Neuronal stem cell (in vitro differentiated cells): Measurements from ENCODE around the gene TMEM235.

Experiments used
- DNase-seq: peaks from one replicate; pipeline ENCODE4 v3.0.0-alpha.2; 2013; ENCODE audit warnings: low spot score
- H2AFZ ChIP-seq: one replicate; pipeline ENCODE4 v1.6.1; 2013; ENCODE audit warnings: mild to moderate bottlenecking, low read length, inconsistent platforms
- H2AK5ac ChIP-seq: 2 replicates; pipeline ENCODE4 v1.6.1; 2013; ENCODE audit warnings: low read depth, mild to moderate bottlenecking, inconsistent platforms, low read length, moderate library complexity, mixed read lengths
- H2BK120ac ChIP-seq: 2 replicates; pipeline ENCODE4 v1.6.1; 2013; ENCODE audit warnings: low read depth, mild to moderate bottlenecking, inconsistent platforms, low read length, moderate library complexity, mixed read lengths
- H2BK12ac ChIP-seq: one replicate; pipeline ENCODE4 v1.6.1; 2013; ENCODE audit warnings: low read length, inconsistent platforms
- H2BK15ac ChIP-seq: 2 replicates; pipeline ENCODE4 v1.6.1; 2013; ENCODE audit warnings: mild to moderate bottlenecking, low read length, inconsistent platforms, mixed read lengths
- H2BK5ac ChIP-seq: one replicate; pipeline ENCODE4 v1.6.1; 2013; ENCODE audit warnings: inconsistent platforms, mild to moderate bottlenecking, low read length, moderate library complexity
- H3K14ac ChIP-seq: one replicate; pipeline ENCODE4 v1.6.1; 2013; ENCODE audit warnings: low read length, inconsistent platforms
- H3K18ac ChIP-seq: 2 replicates; pipeline ENCODE4 v1.6.1; 2013; ENCODE audit warnings: low read length, inconsistent platforms
- H3K23ac ChIP-seq: 2 replicates; pipeline ENCODE4 v1.6.1; 2013; ENCODE audit warnings: low read depth, mild to moderate bottlenecking, mixed read lengths, low read length, inconsistent platforms; ENCODE audit not compliant: poor library complexity
- H3K27ac ChIP-seq: replicated peaks from 3 replicates; pipeline ENCODE4 v1.5.1; 2013; ENCODE audit warnings: low read length, inconsistent platforms
- H3K27me3 ChIP-seq, 3 experiments: 2 replicates each; pipeline ENCODE4 v1.6.1; 2013; ENCODE audit warnings: low read length in 3 of 3, mild to moderate bottlenecking in 2 of 3, inconsistent platforms in 1 of 3, low read depth in 1 of 3, mixed read lengths in 1 of 3, moderate library complexity in 1 of 3; ENCODE audit not compliant: control insufficient read depth in 3 of 3, insufficient read depth in 3 of 3
- H3K36me3 ChIP-seq, 2 donors: replicated peaks in 1 of 2; 2 replicates each; pipeline ENCODE4 v1.6.1; 2013; ENCODE audit warnings: low read length in 2 of 2; ENCODE audit not compliant: control insufficient read depth in 2 of 2, insufficient read depth in 2 of 2
- H3K4ac ChIP-seq: 2 replicates; pipeline ENCODE4 v1.6.1; 2013; ENCODE audit warnings: inconsistent platforms, mild to moderate bottlenecking, low read length, moderate library complexity
- H3K4me1 ChIP-seq, 2 donors: 1 replicate in 1 of 2; 2 replicates in 1 of 2; pipeline ENCODE4 v1.6.1; 2013; ENCODE audit warnings: low read length in 2 of 2, low read depth in 1 of 2; ENCODE audit not compliant: control insufficient read depth in 2 of 2, insufficient read depth in 1 of 2
- H3K4me2 ChIP-seq: one replicate; pipeline ENCODE4 v1.6.1; 2013; ENCODE audit warnings: mild to moderate bottlenecking, low read length, inconsistent platforms; ENCODE audit not compliant: insufficient read depth, poor library complexity, severe bottlenecking
- H3K4me3 ChIP-seq, 2 donors: 2 replicates each; pipeline ENCODE4 v1.5.1; 2013; ENCODE audit warnings: low read length in 2 of 2, mild to moderate bottlenecking in 2 of 2, inconsistent platforms in 1 of 2, moderate library complexity in 1 of 2
- H3K79me1 ChIP-seq: one replicate; pipeline ENCODE4 v1.6.1; 2013; ENCODE audit warnings: low read depth, mild to moderate bottlenecking, inconsistent platforms, low read length, moderate library complexity
- H3K9ac ChIP-seq: one replicate; pipeline ENCODE4 v1.6.1; 2013; ENCODE audit warnings: mild to moderate bottlenecking, low read depth, low read length, inconsistent platforms; ENCODE audit not compliant: poor library complexity
- H3K9me3 ChIP-seq, 2 donors: replicated peaks in 1 of 2; 2 replicates each; pipeline versions ENCODE3 to v1.6.1; 2013; ENCODE audit warnings: low read length in 2 of 2, mild to moderate bottlenecking in 2 of 2, inconsistent platforms in 1 of 2, low read depth in 1 of 2, mixed read lengths in 1 of 2, moderate library complexity in 1 of 2; ENCODE audit not compliant: control insufficient read depth in 2 of 2, insufficient read depth in 1 of 2
- H4K8ac ChIP-seq: one replicate; pipeline ENCODE4 v1.6.1; 2013; ENCODE audit warnings: low read depth, mild to moderate bottlenecking, inconsistent platforms, low read length, moderate library complexity
- H4K91ac ChIP-seq: one replicate; pipeline ENCODE4 v1.6.1; 2013; ENCODE audit warnings: low read length, low read depth, mild to moderate bottlenecking, inconsistent platforms; ENCODE audit not compliant: poor library complexity
- WGBS, 2 donors: extraction: QIAGEN DNeasy Blood & Tissue Kit; methylation state at CpG; one replicate each; pipeline ENCODE4 v1.1.7; 2013; ENCODE audit warnings: missing lambda C conversion rate in 2 of 2, mixed read lengths in 1 of 2; ENCODE audit not compliant: insufficient read length in 2 of 2, insufficient replicate concordance in 1 of 2; ENCODE audit errors: extremely low coverage in 2 of 2; 5-methylcytosine and 5-hydroxymethylcytosine counted together

TMEM235 gene

DNA sequence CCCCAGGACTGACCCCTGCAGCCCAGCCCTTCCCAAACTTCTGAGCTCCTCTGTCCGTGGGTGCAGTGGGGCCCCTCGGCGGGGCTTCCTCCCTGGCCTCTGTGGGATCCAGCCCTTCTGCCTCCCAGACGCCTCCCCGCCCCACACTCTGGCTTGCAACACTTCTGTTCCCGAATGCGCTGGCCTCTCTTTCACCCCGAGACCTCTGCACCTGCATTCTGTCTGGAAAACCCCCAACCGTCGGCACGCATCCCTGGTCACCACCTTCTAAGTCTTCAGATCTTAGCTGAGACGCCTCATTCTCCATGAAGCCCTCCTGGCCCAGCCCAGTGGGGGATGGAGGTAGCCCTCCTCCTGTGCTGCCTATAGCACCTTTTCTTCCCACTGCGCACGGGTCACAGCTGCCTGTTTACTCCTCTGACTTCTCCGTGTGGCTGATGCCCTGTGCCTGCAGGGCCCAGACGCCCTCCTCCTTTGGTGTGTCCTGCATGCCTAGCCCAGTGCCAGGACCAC lies 26.4 kb downstream of the TMEM235 start:
- Histone ChIP-seq H3K4me2 (no peak overlapping the region), H3K27me3 (no peaks in the 10 kb centered on the region), H4K8ac (no peak overlapping the region), H2BK120ac (peak overlapping the region; percentile 94), H3K18ac (peak overlapping the region; percentile 91), H2BK12ac (peak overlapping the region; percentile 80), H3K79me1 (peaks cover 4% of the 10 kb centered on the region), H3K4me3 (no peak overlapping the region), H3K4me1 (peaks cover 31 to 37% of the 10 kb centered on the region in 2 donors), H3K4ac (no peak overlapping the region), H2AFZ (no peak overlapping the region), H3K27ac (no peak overlapping the region), H3K14ac (no peak overlapping the region), H2BK5ac (peak overlapping the region; percentile 97), H2AK5ac (peak overlapping the region; percentile 97), H3K23ac (peak overlapping the region; percentile 46), H3K36me3 (no peaks in the 10 kb centered on the region), H3K9me3 (no peaks in the 10 kb centered on the region), H4K91ac (peak overlapping the region; percentile 58), H2BK15ac (peak overlapping the region; percentile 96), H3K9ac (no peak overlapping the region)
- no peak for DNase-seq
- WGBS, 2 donors, result no CpG with 5 or more reads among the region's 16 CpGs

- Histone ChIP-seq H2BK15ac (peak overlapping the region; percentile 67), H3K4me3 (no peak overlapping the region), H2AFZ (no peak overlapping the region), H2BK5ac (peak overlapping the region; percentile 62), H3K27ac (no peak overlapping the region), H3K4ac (no peak overlapping the region), H3K14ac (no peak overlapping the region), H4K91ac (peak overlapping the region; percentile 2), H2BK12ac (peak overlapping the region; percentile 35), H3K36me3 (no peaks in the 10 kb centered on the region), H3K18ac (peak overlapping the region; percentile 91), H3K79me1 (peaks cover 4% of the 10 kb centered on the region), H3K9me3 (no peaks in the 10 kb centered on the region), H3K4me2 (no peak overlapping the region), H2AK5ac (peak overlapping the region; percentile 97), H3K4me1 (peaks cover 31 to 42% of the 10 kb centered on the region in 2 donors), H2BK120ac (peak overlapping the region; percentile 68), H3K9ac (no peak overlapping the region), H3K27me3 (no peaks in the 10 kb centered on the region), H4K8ac (no peak overlapping the region), H3K23ac (peak overlapping the region; percentile 46)
- no CpG with 5 or more reads among the region's 23 CpGs for WGBS, 2 donors
- no peak for DNase-seq
Observed at GRCh38 chr17:78258323-78259191, 27.1 kb downstream of the TMEM235 start.

DNA sequence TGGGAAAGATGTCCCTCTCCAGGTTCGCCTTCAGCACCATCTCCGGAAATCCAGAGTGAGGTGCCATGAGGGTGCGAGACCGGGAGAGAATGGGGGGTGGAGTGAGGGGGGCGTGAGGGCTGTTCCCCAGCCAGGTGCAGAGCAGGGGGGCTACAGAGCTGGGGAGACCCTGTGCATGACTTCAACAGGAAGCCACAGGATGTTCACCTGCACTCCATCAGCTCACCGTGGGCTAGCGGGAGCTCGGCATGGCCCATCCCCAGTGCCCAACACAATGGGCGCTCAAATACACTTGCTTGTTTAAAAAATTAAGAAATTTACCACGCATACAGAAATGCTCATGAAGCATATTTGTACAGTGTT lies 27.7 kb downstream of the TMEM235 start:
- no peak overlapping the region for H3K18ac ChIP-seq

GRCh38 chr17:78263063-78263735 lies 31.8 kb downstream of the TMEM235 start:
- Histone ChIP-seq H2AK5ac (peak overlapping the region; percentile 24), H3K9me3 (no peaks in the 10 kb centered on the region), H3K9ac (no peak overlapping the region), H2BK120ac (no peak overlapping the region), H3K4me2 (no peak overlapping the region), H3K36me3 (peaks cover 0 to 8% of the 10 kb centered on the region in 2 donors), H2BK12ac (peak overlapping the region; percentile 12), H3K23ac (peak overlapping the region; percentile 81), H3K4me3 (no peak overlapping the region), H3K4me1 (peaks cover 12 to 45% of the 10 kb centered on the region in 2 donors), H3K4ac (no peak overlapping the region), H3K79me1 (peaks cover 2% of the 10 kb centered on the region), H2AFZ (peak overlapping the region; percentile 54), H4K8ac (no peak overlapping the region), H3K14ac (no peak overlapping the region), H2BK5ac (peak overlapping the region; percentile 15), H4K91ac (no peak overlapping the region), H3K27me3 (no peaks in the 10 kb centered on the region), H2BK15ac (no peak overlapping the region), H3K27ac (no peak overlapping the region), H3K18ac (peak overlapping the region; percentile 7)
- WGBS, 2 donors, result no CpG with 5 or more reads among the region's 23 CpGs
- no peak for DNase-seq

More for the DNA sequence above, 27.7 kb downstream of the TMEM235 start:
- Histone ChIP-seq H2AK5ac (peak overlapping the region; percentile 97), H3K4ac (no peak overlapping the region), H3K4me1 (peaks cover 28 to 47% of the 10 kb centered on the region in 2 donors), H3K23ac (no peak overlapping the region), H3K4me2 (no peak overlapping the region), H3K9me3 (no peaks in the 10 kb centered on the region), H3K27me3 (no peaks in the 10 kb centered on the region), H2BK15ac (peak overlapping the region; percentile 67), H3K4me3 (no peak overlapping the region), H3K9ac (no peak overlapping the region), H3K27ac (no peak overlapping the region), H2BK120ac (no peak overlapping the region), H3K14ac (no peak overlapping the region), H4K91ac (no peak overlapping the region), H3K36me3 (no peaks in the 10 kb centered on the region), H2BK12ac (peak overlapping the region; percentile 30), H2BK5ac (peak overlapping the region; percentile 24), H4K8ac (no peak overlapping the region), H3K79me1 (peaks cover 3% of the 10 kb centered on the region), H2AFZ (no peak overlapping the region)
- no CpG with 5 or more reads among the region's 10 CpGs for WGBS, 2 donors
- DNase-seq, result no peak
